Psoas muscle (tissue), 8 donors: ENCODE results near the gene ORAI3. TPM values are rescaled to one million over a fixed set of nuclear protein-coding genes. Genes with fewer than 3 reads are reported as not detected.

Experiments
- ATAC-seq, 4 donors: fragments of 200-7000 bp; cut with Tn5 transposase; one replicate each; pipeline ENCODE4 v1.9.1; 2020; ENCODE audit warnings: moderate library complexity in 3 of 4, mild to moderate bottlenecking in 2 of 4
- DNase-seq, 2 donors: peaks; one replicate each; pipeline ENCODE4 v3.0.0-alpha.2; 2020
- H3K27ac ChIP-seq: fragments of 200-600 bp; one replicate; pipeline ENCODE4 v1.8.0; 2022
- H3K27me3 ChIP-seq, 3 donors: fragments of 200-600 bp in 1 of 3; one replicate each; pipeline versions ENCODE4 v1.6.1 to v1.8.0; 2013 to 2022; ENCODE audit warnings: low read length in 2 of 3, mild to moderate bottlenecking in 2 of 3, moderate library complexity in 1 of 3; ENCODE audit not compliant: insufficient read depth in 3 of 3
- H3K36me3 ChIP-seq, 2 donors: fragments of 200-600 bp in 1 of 2; one replicate each; pipeline versions ENCODE4 v1.6.1 to v1.8.0; 2013 to 2022; ENCODE audit warnings: low read depth in 1 of 2, mild to moderate bottlenecking in 1 of 2, moderate library complexity in 1 of 2; ENCODE audit not compliant: insufficient read depth in 1 of 2
- H3K4me1 ChIP-seq: fragments of 200-600 bp; one replicate; pipeline ENCODE4 v1.8.0; 2022
- H3K4me3 ChIP-seq: fragments of 200-600 bp; one replicate; pipeline ENCODE4 v1.8.0; 2022; ENCODE audit warnings: mild to moderate bottlenecking
- H3K9me3 ChIP-seq: fragments of 200-600 bp; one replicate; pipeline ENCODE4 v1.8.0; 2022
- WGBS, 3 donors: extraction: QIAGEN DNeasy Blood & Tissue Kit; methylation state at CpG; one replicate each; pipeline versions ENCODE4 v1.1.6 to v1.1.7; 2013; 5-methylcytosine and 5-hydroxymethylcytosine counted together
- intact Hi-C, 2 donors: fragments of 100-400 bp; cut with DNase I; formaldehyde crosslinking; loops; one replicate each; pipeline versions ENCODE4 v1.11.0 to v1.14.2; 2022
- polyA plus RNA-seq, 3 donors: library from polyadenylated mRNA; stranded (reverse); fragments of 200-250 nt; gene quantifications; one replicate each; pipeline ENCODE4 v1.2.3, GENCODE V29; 2013
- total RNA-seq, 4 donors: library from RNA; stranded (reverse); fragmentation: NEBNext Ultra II Directional in 2 of 4; extraction: Animal tissue kit (Norgen Biotek cat#: 25700) in 2 of 4; gene quantifications; one replicate each; pipeline versions ENCODE4 v1.2.1 to v1.2.4, GENCODE V29; 2021 to 2023
- TF ChIP-seq, protein P1 (sequence below): fragments of 200-600 bp; IDR thresholded peaks from one replicate; pipeline ENCODE4 v1.8.0; 2022; ENCODE audit warnings: antibody characterized with exemption
- donor health status: healthy with polysubstance abuse.
- donor health status: DM: no; HTN: no; CAD: no; lungs with moderate emphysema.
- donor health status: Bipolar disorder and iron deficiency.
- donor health status: healthy.
- donor health status: DM: yes; HTN: yes; CAD: no.
- donor health status: DM: no; HTN: no; CAD: no.
- donor health status: DM: no; HTN: no; CAD: no.
- donor health status: DM: yes; HTN: yes; CAD: no.

The ORAI3 gene
- total and polyA plus RNA-seq, 7 donors: 3.5 to 6.0 (median 5.2) TPM

DNA sequence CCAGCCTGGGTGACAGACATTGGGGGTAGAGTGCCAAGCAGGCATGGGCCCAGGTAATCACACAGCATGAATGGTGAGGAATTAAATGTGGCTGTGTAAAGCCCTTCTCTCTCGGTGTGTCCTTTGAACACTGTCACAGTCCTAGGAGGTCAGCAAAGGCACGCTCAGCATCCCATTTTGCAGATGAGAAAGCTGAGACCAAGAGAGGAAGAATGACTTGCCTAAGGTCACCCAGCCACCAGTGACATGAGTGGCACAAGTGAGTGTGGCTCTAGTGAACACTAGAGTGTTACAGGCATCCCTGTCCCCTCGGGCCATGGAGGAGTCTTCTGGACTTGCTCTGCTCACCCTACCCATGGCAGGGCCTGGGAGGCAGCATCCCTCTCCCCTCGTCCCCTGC lies 41.8 kb upstream of the ORAI3 start:
- no peak for ATAC-seq
- intact Hi-C loops: no loop called here
- Histone ChIP-seq H3K9me3 (no peaks in the 10 kb centered on the region), H3K27ac (no peak overlapping the region), H3K36me3 (no peaks in the 10 kb centered on the region), H3K4me1 (peaks cover 9% of the 10 kb centered on the region), H3K27me3 (no peaks in the 10 kb centered on the region), H3K4me3 (no peak overlapping the region)
- DNase-seq: no peak
- WGBS, 3 donors: 80 to 89% (median 82%) methylated on average over 4 of the region's 4 CpGs
- TF ChIP-seq, protein P1, sequence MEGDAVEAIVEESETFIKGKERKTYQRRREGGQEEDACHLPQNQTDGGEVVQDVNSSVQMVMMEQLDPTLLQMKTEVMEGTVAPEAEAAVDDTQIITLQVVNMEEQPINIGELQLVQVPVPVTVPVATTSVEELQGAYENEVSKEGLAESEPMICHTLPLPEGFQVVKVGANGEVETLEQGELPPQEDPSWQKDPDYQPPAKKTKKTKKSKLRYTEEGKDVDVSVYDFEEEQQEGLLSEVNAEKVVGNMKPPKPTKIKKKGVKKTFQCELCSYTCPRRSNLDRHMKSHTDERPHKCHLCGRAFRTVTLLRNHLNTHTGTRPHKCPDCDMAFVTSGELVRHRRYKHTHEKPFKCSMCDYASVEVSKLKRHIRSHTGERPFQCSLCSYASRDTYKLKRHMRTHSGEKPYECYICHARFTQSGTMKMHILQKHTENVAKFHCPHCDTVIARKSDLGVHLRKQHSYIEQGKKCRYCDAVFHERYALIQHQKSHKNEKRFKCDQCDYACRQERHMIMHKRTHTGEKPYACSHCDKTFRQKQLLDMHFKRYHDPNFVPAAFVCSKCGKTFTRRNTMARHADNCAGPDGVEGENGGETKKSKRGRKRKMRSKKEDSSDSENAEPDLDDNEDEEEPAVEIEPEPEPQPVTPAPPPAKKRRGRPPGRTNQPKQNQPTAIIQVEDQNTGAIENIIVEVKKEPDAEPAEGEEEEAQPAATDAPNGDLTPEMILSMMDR: no peak

DNA sequence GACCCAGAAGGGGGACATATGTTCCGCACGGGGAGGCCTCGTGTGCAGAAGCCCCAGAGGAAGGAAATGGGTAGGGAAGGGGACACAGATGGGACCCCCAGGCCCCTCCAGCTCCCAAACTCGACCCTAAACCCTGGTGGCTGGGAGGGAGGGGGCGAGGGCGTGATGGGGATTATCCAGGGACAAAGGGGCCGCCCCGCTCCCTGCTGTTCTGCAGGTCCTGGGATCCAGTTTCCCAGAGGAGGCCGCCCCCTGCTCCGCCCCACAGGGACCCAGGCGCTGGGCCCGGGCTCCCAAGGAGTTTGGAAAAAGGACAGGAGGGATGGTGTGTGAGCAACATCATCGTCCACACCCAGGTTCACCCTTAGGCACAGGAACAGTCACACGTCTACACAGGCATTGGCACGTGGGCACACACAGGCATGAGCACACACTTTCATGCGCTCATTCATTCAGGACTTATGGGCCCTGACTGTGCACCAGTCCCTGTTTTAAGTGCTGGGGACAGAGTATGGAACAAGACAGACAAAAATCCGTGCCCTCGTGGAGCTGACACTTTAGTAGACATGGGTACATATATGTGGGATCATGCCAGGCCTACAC lies 38.3 kb upstream of the ORAI3 start:
- ATAC-seq: no peak
- 69 to 73% (median 69%) methylated on average over 17 to 18 of the region's 18 CpGs for WGBS, 3 donors
- H3K4me1 ChIP-seq: no peaks in the 10 kb centered on the region
- intact Hi-C loops: no loop called here
- no peak overlapping the region for H3K4me3 ChIP-seq
- no peaks in the 10 kb centered on the region for H3K36me3 ChIP-seq
- no peak for DNase-seq
- no peaks in the 10 kb centered on the region for H3K27me3 ChIP-seq
- H3K9me3 ChIP-seq: no peaks in the 10 kb centered on the region
- H3K27ac ChIP-seq: no peak overlapping the region
- TF ChIP-seq, protein P1: no peak

DNA sequence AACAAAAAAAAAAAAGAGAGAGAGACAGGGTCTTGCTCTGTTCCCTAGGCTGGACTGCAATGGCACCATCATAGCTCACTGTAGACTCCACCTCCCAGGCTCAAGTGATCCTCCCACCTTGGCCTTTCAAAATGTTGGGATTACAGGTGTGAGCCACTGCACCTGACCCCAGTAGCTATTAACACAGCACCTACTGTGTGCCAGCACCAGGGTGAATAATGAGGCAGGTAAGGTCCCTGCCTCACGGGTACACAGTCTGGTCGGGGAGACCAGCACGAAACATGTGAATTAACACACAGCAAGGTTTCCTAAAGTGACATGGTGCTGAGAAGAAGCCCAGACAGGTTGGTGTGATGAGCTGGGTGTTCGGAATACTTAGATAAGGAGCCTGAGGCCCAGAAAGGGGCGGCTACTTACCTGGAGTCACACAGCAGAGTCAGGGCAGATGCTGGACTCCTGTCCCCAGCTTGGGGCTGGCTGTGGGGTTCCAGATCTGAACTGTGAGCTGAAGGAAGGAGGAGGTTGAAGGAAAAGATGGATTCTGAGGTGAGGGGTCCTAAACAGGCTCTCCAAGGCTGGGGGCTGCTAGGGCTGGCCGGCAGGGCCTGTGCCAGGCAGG lies 36.0 kb upstream of the ORAI3 start:
- Histone ChIP-seq H3K9me3 (no peaks in the 10 kb centered on the region), H3K4me3 (no peak overlapping the region), H3K4me1 (no peaks in the 10 kb centered on the region), H3K27ac (no peak overlapping the region), H3K36me3 (no peaks in the 10 kb centered on the region), H3K27me3 (no peaks in the 10 kb centered on the region)
- TF ChIP-seq, protein P1: no peak
- 87 to 88% (median 87%) methylated on average over 6 of the region's 6 CpGs for WGBS, 3 donors
- DNase-seq (no peak), ATAC-seq (no peak)
- intact Hi-C loops: no loop called here

DNA sequence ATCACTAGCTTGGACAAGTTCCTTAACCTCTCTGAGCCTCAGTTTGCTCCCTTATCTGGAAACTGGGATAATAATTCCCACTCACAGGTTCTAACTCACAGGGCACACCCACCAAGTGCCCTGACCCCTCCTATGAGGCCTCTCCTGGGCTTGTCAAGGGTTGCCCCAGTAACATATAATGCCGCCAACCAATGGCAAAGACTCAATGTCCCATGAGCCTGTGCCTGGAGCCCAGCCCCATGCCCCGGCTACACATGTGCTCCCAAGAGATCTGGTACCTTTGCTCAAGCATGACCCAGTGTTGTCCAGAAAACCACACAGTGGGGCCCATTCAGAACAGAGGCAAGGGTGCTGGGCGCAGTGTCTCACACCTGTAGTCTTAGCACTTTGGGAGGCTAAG lies 34.0 kb upstream of the ORAI3 start:
- H3K4me3 ChIP-seq: no peak overlapping the region
- 88 to 96% (median 88%) methylated on average over 3 of the region's 3 CpGs for WGBS, 3 donors
- DNase-seq (no peak), ATAC-seq (no peak)
- H3K27ac ChIP-seq: no peak overlapping the region
- TF ChIP-seq, protein P1: no peak
- no peaks in the 10 kb centered on the region for H3K9me3 ChIP-seq
- intact Hi-C loops: no loop called here
- no peaks in the 10 kb centered on the region for H3K27me3 ChIP-seq
- no peaks in the 10 kb centered on the region for H3K36me3 ChIP-seq
- no peaks in the 10 kb centered on the region for H3K4me1 ChIP-seq

DNA sequence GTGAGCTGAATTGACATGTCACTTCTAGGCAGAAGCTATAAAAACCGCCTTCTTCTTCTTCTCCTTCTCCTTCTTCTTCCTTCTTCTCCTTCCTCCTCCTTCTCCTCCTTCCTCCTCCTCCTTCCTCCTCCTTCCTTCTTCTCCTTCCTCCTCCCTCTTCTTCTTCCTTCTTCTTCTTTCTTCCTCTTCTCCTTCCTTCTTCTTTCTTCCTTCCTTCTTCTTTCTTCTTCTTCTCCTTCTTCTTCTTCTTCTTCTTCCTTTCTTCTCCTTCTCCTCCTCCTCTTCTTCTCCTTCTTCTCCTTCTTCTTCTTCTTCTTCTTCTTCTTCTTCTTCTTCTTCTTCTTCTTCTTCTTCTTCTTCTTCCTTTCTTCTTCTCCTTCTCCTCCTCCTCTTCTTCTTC lies 30.3 kb upstream of the ORAI3 start:
- Histone ChIP-seq H3K9me3 (no peaks in the 10 kb centered on the region), H3K27ac (no peak overlapping the region), H3K27me3 (no peaks in the 10 kb centered on the region), H3K36me3 (no peaks in the 10 kb centered on the region), H3K4me1 (peaks cover 7% of the 10 kb centered on the region), H3K4me3 (no peak overlapping the region)
- intact Hi-C loops: no loop called here
- 76 to 100% (median 89%) methylated on average over 1 of the region's 1 CpG for WGBS, 3 donors
- DNase-seq (no peak), ATAC-seq (no peak)
- TF ChIP-seq, protein P1: no peak
